HFFc6 (cell line): ENCODE results near the gene RNF186. TPM values are rescaled to one million over a fixed set of nuclear protein-coding genes. Genes with fewer than 3 reads are reported as not detected.

Experiments used
- DNase-seq: peaks from one replicate; pipeline ENCODE4 v3.0.0-alpha.2; 2018
- H3K27ac Mint-ChIP-seq: 2 replicates; pipeline ENCODE4 v1.8.0; 2020; ENCODE audit warnings: mild to moderate bottlenecking, mixed read lengths
- H3K27me3 Mint-ChIP-seq: 2 replicates; pipeline ENCODE4 v1.8.0; 2021; ENCODE audit warnings: mild to moderate bottlenecking, moderate library complexity, mixed read lengths; ENCODE audit not compliant: insufficient read depth
- H3K36me3 Mint-ChIP-seq: 2 replicates; pipeline ENCODE4 v1.8.0; 2021; ENCODE audit warnings: low read depth, mixed read lengths
- H3K4me1 Mint-ChIP-seq: 2 replicates; pipeline ENCODE4 v1.8.0; 2020; ENCODE audit warnings: low read depth, mixed read lengths
- H3K4me3 Mint-ChIP-seq: 2 replicates; pipeline ENCODE4 v1.8.0; 2020; ENCODE audit warnings: mild to moderate bottlenecking, moderate library complexity, mixed read lengths
- H3K9me3 Mint-ChIP-seq: 2 replicates; pipeline ENCODE4 v1.8.0; 2020; ENCODE audit warnings: mild to moderate bottlenecking, mixed read lengths
- total RNA-seq, 6 experiments: library from RNA; stranded (reverse); fragmentation: NEBNext Ultra II Directional; extraction: Animal tissue kit (Norgen Biotek cat#: 25700); gene quantifications; 2 replicates in 1 of 6; 3 replicates in 5 of 6; pipeline ENCODE4 v1.2.3, GENCODE V29; 2021
- TF ChIP-seq, protein P1 (sequence below): fragments of 200-600 bp; sonication (generic); IDR thresholded peaks from 2 replicates; pipeline ENCODE4 v1.5.0; 2021; ENCODE audit warnings: antibody characterized with exemption, mild to moderate bottlenecking

RNF186 gene
- total RNA-seq, 6 experiments from 2014 or later: not detected

DNA sequence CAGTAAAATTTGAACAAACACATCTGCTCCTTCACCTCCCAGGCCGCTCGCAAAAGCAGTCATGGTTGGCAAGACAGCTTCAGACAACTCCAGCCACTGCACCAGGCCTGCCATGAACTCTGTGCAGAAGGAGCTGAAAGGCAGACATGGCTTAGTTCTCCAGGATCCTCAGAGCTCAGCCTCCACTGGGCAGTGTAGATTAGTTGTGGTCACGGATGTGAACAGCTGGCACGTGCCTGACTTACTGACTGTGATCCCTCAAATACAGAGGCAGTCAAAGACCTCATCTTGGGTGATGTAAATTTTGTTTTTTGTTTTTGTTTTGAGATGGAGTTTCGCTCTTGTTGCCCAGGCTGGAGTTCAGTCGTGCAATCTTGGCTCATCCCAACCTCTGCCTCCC, 43.7 kb downstream of the RNF186 start:
- TF ChIP-seq, protein P1, sequence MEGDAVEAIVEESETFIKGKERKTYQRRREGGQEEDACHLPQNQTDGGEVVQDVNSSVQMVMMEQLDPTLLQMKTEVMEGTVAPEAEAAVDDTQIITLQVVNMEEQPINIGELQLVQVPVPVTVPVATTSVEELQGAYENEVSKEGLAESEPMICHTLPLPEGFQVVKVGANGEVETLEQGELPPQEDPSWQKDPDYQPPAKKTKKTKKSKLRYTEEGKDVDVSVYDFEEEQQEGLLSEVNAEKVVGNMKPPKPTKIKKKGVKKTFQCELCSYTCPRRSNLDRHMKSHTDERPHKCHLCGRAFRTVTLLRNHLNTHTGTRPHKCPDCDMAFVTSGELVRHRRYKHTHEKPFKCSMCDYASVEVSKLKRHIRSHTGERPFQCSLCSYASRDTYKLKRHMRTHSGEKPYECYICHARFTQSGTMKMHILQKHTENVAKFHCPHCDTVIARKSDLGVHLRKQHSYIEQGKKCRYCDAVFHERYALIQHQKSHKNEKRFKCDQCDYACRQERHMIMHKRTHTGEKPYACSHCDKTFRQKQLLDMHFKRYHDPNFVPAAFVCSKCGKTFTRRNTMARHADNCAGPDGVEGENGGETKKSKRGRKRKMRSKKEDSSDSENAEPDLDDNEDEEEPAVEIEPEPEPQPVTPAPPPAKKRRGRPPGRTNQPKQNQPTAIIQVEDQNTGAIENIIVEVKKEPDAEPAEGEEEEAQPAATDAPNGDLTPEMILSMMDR: no peak
- DNase-seq: no peak
- peaks cover 31% of the 10 kb centered on the region for H3K36me3 Mint-ChIP-seq

DNA sequence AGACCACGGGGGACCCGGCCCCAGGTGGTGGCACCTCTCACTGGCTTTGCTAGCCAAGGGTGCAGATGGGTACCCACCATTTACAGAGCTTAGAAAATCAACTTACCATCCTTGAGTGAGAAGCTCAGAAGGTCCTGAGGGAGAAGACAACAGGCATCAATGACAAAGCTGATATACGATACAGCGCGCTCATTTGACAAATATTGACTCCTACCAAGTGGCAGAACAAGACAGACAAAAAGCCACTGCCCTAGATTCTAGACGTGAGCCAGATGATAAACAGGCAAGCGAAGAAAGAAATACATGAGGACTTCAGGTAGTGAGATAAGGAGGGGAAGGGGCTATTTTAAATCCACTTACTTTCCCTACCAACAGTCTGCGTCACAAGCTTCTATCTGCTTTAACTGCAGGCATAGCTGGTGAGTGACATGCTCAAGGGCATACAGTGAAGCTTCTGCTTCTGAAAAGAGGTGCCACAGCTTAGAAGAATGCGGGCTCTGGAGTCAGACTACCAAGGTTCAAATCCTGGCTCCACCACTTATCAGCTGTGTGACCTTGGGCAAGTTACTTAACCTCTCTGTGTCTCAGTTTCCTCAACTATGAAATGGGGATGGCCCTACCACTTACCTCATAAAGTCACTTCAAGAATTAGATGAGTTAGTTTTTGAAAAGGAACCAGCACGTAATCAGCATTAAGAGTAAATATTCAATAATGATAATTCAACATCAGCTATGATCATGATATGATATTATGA, 44.5 kb downstream of the RNF186 start:
- no peak overlapping the region for H3K27ac Mint-ChIP-seq
- TF ChIP-seq, protein P1: no peak
- H3K27me3 Mint-ChIP-seq: no peaks in the 10 kb centered on the region; the same call in 1 of the 2 replicates
- peaks cover 39% of the 10 kb centered on the region for H3K4me1 Mint-ChIP-seq
- DNase-seq: no peak
- H3K9me3 Mint-ChIP-seq: no peaks in the 10 kb centered on the region
- peaks cover 30% of the 10 kb centered on the region for H3K36me3 Mint-ChIP-seq
- no peak overlapping the region for H3K4me3 Mint-ChIP-seq

More for the DNA sequence above, 43.7 kb downstream of the RNF186 start:
- Mint-ChIP-seq H3K9me3 (no peaks in the 10 kb centered on the region), H3K4me3 (no peak overlapping the region), H3K4me1 (peaks cover 32% of the 10 kb centered on the region), H3K27me3 (no peaks in the 10 kb centered on the region; the same call in none of the 2 replicates), H3K27ac (no peak overlapping the region)

- Mint-ChIP-seq H3K27ac (no peak overlapping the region), H3K9me3 (no peaks in the 10 kb centered on the region), H3K36me3 (peaks cover 35% of the 10 kb centered on the region), H3K4me3 (no peak overlapping the region), H3K4me1 (peaks cover 45% of the 10 kb centered on the region), H3K27me3 (no peaks in the 10 kb centered on the region; the same call in 1 of the 2 replicates)
- no peak for DNase-seq
- TF ChIP-seq, protein P1: no peak
Observed at GRCh38 chr1:19769211-19769932, 45.7 kb downstream of the RNF186 start.

- Mint-ChIP-seq H3K27ac (no peak overlapping the region), H3K4me3 (no peak overlapping the region), H3K36me3 (peaks cover 35% of the 10 kb centered on the region), H3K27me3 (no peaks in the 10 kb centered on the region), H3K4me1 (peaks cover 47% of the 10 kb centered on the region), H3K9me3 (no peaks in the 10 kb centered on the region)
- no peak for DNase-seq
- TF ChIP-seq, protein P1: no peak
Observed at GRCh38 chr1:19768353-19769210, 46.5 kb downstream of the RNF186 start.

DNA sequence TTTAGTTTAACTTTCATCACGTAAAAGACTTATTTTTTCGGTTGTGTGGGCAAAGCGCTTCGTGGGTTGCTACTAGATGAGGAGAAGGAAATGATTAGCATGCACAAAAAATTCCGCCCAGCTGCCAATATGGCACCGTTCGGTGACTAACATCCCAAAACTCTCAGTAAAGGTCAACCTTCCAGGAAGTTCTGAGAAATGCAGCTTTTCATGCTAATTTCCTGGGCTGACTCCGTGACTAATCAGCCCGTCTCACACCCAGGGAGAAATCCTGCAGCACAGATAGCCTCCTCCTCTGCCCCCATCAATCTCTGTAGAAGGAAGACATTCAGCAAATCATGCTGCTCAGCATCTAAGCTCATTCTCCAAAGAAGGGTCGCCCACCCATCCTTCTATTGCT, 49.5 kb downstream of the RNF186 start:
- Mint-ChIP-seq H3K9me3 (no peaks in the 10 kb centered on the region), H3K27ac (peak overlapping the region; percentile 85)
- TF ChIP-seq, protein P1: no peak

More for the DNA sequence above, 49.5 kb downstream of the RNF186 start:
- H3K4me3 Mint-ChIP-seq: peak overlapping the region; percentile 50; the same call in 1 of the 2 replicates
- H3K27me3 Mint-ChIP-seq: no peaks in the 10 kb centered on the region
- DNase-seq: peak; percentile 93
- H3K4me1 Mint-ChIP-seq: peaks cover 64% of the 10 kb centered on the region
- peaks cover 33% of the 10 kb centered on the region for H3K36me3 Mint-ChIP-seq
